ENCODE data around the gene USP47. TPM values are rescaled to one million over a fixed set of nuclear protein-coding genes. Genes with fewer than 3 reads are reported as not detected.

The USP47 gene, protein sequence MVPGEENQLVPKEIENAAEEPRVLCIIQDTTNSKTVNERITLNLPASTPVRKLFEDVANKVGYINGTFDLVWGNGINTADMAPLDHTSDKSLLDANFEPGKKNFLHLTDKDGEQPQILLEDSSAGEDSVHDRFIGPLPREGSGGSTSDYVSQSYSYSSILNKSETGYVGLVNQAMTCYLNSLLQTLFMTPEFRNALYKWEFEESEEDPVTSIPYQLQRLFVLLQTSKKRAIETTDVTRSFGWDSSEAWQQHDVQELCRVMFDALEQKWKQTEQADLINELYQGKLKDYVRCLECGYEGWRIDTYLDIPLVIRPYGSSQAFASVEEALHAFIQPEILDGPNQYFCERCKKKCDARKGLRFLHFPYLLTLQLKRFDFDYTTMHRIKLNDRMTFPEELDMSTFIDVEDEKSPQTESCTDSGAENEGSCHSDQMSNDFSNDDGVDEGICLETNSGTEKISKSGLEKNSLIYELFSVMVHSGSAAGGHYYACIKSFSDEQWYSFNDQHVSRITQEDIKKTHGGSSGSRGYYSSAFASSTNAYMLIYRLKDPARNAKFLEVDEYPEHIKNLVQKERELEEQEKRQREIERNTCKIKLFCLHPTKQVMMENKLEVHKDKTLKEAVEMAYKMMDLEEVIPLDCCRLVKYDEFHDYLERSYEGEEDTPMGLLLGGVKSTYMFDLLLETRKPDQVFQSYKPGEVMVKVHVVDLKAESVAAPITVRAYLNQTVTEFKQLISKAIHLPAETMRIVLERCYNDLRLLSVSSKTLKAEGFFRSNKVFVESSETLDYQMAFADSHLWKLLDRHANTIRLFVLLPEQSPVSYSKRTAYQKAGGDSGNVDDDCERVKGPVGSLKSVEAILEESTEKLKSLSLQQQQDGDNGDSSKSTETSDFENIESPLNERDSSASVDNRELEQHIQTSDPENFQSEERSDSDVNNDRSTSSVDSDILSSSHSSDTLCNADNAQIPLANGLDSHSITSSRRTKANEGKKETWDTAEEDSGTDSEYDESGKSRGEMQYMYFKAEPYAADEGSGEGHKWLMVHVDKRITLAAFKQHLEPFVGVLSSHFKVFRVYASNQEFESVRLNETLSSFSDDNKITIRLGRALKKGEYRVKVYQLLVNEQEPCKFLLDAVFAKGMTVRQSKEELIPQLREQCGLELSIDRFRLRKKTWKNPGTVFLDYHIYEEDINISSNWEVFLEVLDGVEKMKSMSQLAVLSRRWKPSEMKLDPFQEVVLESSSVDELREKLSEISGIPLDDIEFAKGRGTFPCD (N-terminal part only)
- 45.1 TPM for total RNA-seq (ENCODE audit: unreplicated experiment)
- long read RNA-seq, full-length matches to known transcripts = 3 of 12 reads
- long read RNA-seq, partial matches to known transcripts = 8 of 12 reads
- long read RNA-seq, other reads (novel, unspliced or antisense) = 1 of 12 reads

DNA sequence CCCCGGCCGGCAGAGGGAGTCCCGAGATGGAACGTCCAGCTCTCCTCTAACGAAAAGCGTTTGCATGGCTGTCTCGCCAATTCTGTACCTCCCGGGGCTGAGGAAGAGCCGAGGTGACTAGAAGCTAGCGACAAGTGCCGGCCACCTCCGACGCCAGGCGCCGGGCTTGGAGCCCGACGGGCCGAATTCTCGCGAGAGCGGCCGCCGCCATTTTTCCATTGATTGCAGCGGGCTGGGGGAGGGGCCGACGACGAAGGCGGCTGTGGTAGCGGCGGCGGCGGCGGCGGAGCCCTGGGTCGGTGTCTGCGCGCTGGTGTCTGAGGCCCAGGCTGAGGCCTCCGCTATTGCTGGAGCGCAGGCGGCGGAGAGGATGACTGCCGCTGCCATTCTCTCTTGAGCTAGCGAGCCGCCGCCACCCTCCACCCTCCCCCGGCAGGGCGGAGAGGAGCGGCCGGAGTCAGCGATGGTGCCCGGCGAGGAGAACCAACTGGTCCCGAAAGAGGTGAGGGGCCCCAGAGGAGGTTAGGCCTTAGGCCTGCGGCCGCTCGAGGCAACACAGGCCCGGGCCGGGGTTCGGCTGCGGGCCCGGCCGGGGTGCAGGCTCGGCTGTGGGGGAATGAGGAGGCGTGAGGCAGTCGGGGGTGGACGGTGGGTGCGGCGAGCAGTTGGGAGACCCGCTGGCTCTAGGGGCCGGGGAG lies at the start of gene USP47:
Gene USP47, plus strand, starts transcription at position 250 of the 698 bp plus-strand sequence. Its CDS starts 214 bp downstream, at position 464.
- Mint-ChIP-seq H3K9me3 (ENCODE audit: unreplicated experiment) (no peaks in the 10 kb centered on the region), H3K36me3 (ENCODE audit: low read depth, unreplicated experiment) (no peaks in the 10 kb centered on the region), H3K4me3 (ENCODE audit: unreplicated experiment) (no peak within 1 kb of the TSS), H3K27ac (ENCODE audit: unreplicated experiment) (peak within 1 kb of the TSS; percentile 92), H3K4me1 (ENCODE audit: unreplicated experiment) (peaks cover 15% of the 10 kb centered on the region), H3K27me3 (ENCODE audit: unreplicated experiment) (peaks cover 2% of the 10 kb centered on the region)
- DNase-seq (ENCODE audit: low spot score) = peak; percentile 97
- TF ChIP-seq, protein P1, sequence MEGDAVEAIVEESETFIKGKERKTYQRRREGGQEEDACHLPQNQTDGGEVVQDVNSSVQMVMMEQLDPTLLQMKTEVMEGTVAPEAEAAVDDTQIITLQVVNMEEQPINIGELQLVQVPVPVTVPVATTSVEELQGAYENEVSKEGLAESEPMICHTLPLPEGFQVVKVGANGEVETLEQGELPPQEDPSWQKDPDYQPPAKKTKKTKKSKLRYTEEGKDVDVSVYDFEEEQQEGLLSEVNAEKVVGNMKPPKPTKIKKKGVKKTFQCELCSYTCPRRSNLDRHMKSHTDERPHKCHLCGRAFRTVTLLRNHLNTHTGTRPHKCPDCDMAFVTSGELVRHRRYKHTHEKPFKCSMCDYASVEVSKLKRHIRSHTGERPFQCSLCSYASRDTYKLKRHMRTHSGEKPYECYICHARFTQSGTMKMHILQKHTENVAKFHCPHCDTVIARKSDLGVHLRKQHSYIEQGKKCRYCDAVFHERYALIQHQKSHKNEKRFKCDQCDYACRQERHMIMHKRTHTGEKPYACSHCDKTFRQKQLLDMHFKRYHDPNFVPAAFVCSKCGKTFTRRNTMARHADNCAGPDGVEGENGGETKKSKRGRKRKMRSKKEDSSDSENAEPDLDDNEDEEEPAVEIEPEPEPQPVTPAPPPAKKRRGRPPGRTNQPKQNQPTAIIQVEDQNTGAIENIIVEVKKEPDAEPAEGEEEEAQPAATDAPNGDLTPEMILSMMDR (IDR thresholded peaks at IDR 0.05; ENCODE audit: unreplicated experiment) = no peak

DNA sequence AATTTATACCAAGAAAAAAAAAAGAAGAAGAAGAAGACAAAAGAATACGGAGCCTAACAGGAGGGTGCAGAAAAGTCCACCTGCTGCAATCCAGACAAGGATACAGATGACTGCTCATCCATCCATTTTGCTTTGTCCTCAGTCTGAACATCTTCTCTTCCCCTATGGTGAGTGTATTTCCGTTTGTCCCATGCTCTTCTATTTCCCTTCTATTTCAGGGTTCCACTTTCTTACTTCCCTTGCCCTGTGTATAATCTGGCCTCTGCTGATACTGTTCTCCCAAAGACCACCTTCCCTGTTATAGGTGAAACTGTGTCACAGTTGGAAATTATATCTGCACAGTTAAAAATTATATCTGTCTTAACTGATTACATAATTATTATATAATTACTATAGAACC lies 48.7 kb upstream of the USP47 start:
- H3K27me3 Mint-ChIP-seq (ENCODE audit: unreplicated experiment) = no peaks in the 10 kb centered on the region
- no peaks in the 10 kb centered on the region for H3K4me1 Mint-ChIP-seq (ENCODE audit: unreplicated experiment)
- H3K4me3 Mint-ChIP-seq (ENCODE audit: unreplicated experiment) = no peak overlapping the region
- H3K27ac Mint-ChIP-seq (ENCODE audit: unreplicated experiment) = no peak overlapping the region
- TF ChIP-seq, protein P1 (IDR thresholded peaks at IDR 0.05; ENCODE audit: unreplicated experiment) = no peak
- DNase-seq (ENCODE audit: low spot score) = no peak
- no peaks in the 10 kb centered on the region for H3K36me3 Mint-ChIP-seq (ENCODE audit: low read depth, unreplicated experiment)
- H3K9me3 Mint-ChIP-seq (ENCODE audit: unreplicated experiment) = no peaks in the 10 kb centered on the region

DNA sequence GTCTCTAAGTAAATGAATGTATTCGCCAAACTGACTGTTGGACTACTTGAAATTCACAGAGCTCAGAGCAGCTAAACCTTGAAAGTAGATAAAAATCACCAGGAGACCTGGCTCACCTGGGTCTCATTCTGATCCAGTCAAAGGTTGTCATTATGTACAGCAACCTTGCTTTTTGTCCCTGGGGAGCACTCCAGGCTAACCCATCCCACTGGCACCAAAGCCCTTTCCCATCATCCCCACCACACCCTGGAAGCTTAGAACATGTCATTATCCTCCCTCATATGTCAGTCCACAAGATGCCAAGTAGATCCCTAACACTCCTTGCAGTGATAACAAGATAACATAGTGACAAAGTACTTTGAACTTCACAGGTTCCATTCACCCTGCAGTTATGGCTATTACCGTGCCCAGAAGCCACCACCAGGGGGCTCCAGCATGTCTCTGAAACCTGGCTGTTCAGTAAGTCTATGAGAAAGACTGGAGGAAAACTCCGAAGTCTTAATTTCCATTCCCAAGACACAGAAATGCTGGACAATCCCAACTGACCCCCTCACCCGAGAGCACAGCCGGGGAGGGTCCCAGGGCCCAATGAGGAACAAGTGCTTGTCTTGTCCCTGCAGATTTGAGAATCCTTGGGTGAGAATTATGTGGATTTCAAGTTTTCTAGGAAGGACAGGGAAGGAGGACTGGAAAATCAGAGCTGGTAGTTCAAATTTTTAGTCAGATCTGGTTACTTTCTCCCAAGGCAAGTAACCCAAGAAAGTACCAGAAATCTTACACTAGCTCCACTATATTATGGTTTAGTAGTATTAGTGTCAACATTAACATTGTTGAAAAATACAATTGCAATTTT lies 43.0 kb upstream of the USP47 start:
- TF ChIP-seq, protein P1 (IDR thresholded peaks at IDR 0.05; ENCODE audit: unreplicated experiment) = peak; percentile 91
- H3K27ac Mint-ChIP-seq (ENCODE audit: unreplicated experiment) = no peak overlapping the region
- H3K4me3 Mint-ChIP-seq (ENCODE audit: unreplicated experiment) = no peak overlapping the region
- no peaks in the 10 kb centered on the region for H3K27me3 Mint-ChIP-seq (ENCODE audit: unreplicated experiment)
- no peaks in the 10 kb centered on the region for H3K36me3 Mint-ChIP-seq (ENCODE audit: low read depth, unreplicated experiment)
- H3K9me3 Mint-ChIP-seq (ENCODE audit: unreplicated experiment) = no peaks in the 10 kb centered on the region
- no peaks in the 10 kb centered on the region for H3K4me1 Mint-ChIP-seq (ENCODE audit: unreplicated experiment)
- peak; percentile 86 for DNase-seq (ENCODE audit: low spot score)

DNA sequence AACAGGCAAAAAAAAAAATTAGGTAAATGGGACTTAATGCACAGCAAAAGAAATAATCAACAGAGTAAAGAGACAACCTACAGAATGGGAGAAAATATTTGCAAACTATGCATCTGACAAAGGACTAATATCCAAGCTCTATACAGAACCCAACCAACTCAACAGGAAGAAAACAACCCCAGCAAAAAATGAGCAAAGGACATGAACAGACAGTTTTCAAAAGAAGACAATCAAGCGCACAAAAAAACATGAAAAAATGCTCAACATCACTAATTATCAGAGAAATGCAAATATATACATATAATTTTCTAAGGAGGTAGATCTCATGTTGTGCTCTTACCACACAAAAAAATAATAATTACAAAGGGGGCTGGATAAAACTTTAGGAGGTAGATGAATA lies 36.5 kb upstream of the USP47 start:
- TF ChIP-seq, protein P1 (IDR thresholded peaks at IDR 0.05; ENCODE audit: unreplicated experiment) = no peak
- Mint-ChIP-seq H3K9me3 (ENCODE audit: unreplicated experiment) (no peaks in the 10 kb centered on the region), H3K36me3 (ENCODE audit: low read depth, unreplicated experiment) (no peaks in the 10 kb centered on the region)

More for the DNA sequence above, 36.5 kb upstream of the USP47 start:
- no peak overlapping the region for H3K27ac Mint-ChIP-seq (ENCODE audit: unreplicated experiment)
- peaks cover 13% of the 10 kb centered on the region for H3K4me1 Mint-ChIP-seq (ENCODE audit: unreplicated experiment)
- no peaks in the 10 kb centered on the region for H3K27me3 Mint-ChIP-seq (ENCODE audit: unreplicated experiment)
- DNase-seq (ENCODE audit: low spot score) = no peak
- no peak overlapping the region for H3K4me3 Mint-ChIP-seq (ENCODE audit: unreplicated experiment)
